H9 (cell line): ENCODE results near the gene CELF6. TPM values are rescaled to one million over a fixed set of nuclear protein-coding genes. Genes with fewer than 3 reads are reported as not detected.

ENCODE experiments used
- DNase-seq: peaks from one replicate; pipeline ENCODE4 v3.0.0-alpha.2; 2017
- H2AFZ ChIP-seq: one replicate; pipeline ENCODE4 v1.6.1; 2013; ENCODE audit warnings: mild to moderate bottlenecking, low read length, control low read depth, moderate library complexity
- H2AK5ac ChIP-seq: 2 replicates; pipeline ENCODE4 v1.6.1; 2013; ENCODE audit warnings: low read length, control low read depth, mixed read lengths; ENCODE audit not compliant: insufficient read length
- H2BK120ac ChIP-seq: one replicate; pipeline ENCODE4 v1.6.1; 2013; ENCODE audit warnings: low read depth, mild to moderate bottlenecking, low read length, control low read depth, inconsistent platforms; ENCODE audit not compliant: poor library complexity, severe bottlenecking
- H2BK12ac ChIP-seq: 2 replicates; pipeline ENCODE4 v1.6.1; 2013; ENCODE audit warnings: low read length, control low read depth, mixed read lengths, low read depth; ENCODE audit not compliant: insufficient read length
- H2BK15ac ChIP-seq: 2 replicates; pipeline ENCODE4 v1.6.1; 2013; ENCODE audit warnings: low read depth, low read length, control low read depth
- H2BK20ac ChIP-seq: one replicate; pipeline ENCODE4 v1.6.1; 2013; ENCODE audit warnings: low read depth, mild to moderate bottlenecking, low read length, control low read depth, inconsistent platforms; ENCODE audit not compliant: poor library complexity, severe bottlenecking
- H2BK5ac ChIP-seq: 2 replicates; pipeline ENCODE4 v1.6.1; 2013; ENCODE audit warnings: low read length, control low read depth, mixed read lengths; ENCODE audit not compliant: insufficient read length
- H3K14ac ChIP-seq: 2 replicates; pipeline ENCODE4 v1.6.1; 2013; ENCODE audit warnings: low read length, control low read depth; ENCODE audit not compliant: insufficient read depth
- H3K18ac ChIP-seq: 2 replicates; pipeline ENCODE4 v1.6.1; 2013; ENCODE audit warnings: low read depth, mild to moderate bottlenecking, mixed read lengths, low read length, control low read depth; ENCODE audit not compliant: insufficient read length
- H3K23ac ChIP-seq: 2 replicates; pipeline ENCODE4 v1.6.1; 2013; ENCODE audit warnings: low read length, control low read depth, mixed read lengths, low read depth; ENCODE audit not compliant: insufficient read length
- H3K23me2 ChIP-seq: 2 replicates; pipeline ENCODE4 v1.6.1; 2013; ENCODE audit warnings: low read depth, mild to moderate bottlenecking, mixed read lengths, low read length, control low read depth; ENCODE audit not compliant: insufficient read length, poor library complexity, severe bottlenecking
- H3K27ac ChIP-seq: 2 replicates; pipeline ENCODE4 v1.5.1; 2013; ENCODE audit warnings: low read length, control low read depth, mixed read lengths, low read depth; ENCODE audit not compliant: insufficient read length
- H3K27me3 ChIP-seq: 2 replicates; pipeline ENCODE4 v1.6.1; 2013; ENCODE audit warnings: low read length, control low read depth, inconsistent platforms; ENCODE audit not compliant: insufficient read depth
- H3K4ac ChIP-seq: 2 replicates; pipeline ENCODE4 v1.6.1; 2013; ENCODE audit warnings: low read depth, mild to moderate bottlenecking, control low read depth, inconsistent platforms, low read length, moderate library complexity
- H3K4me1 ChIP-seq: 2 replicates; pipeline ENCODE4 v1.6.1; 2013; ENCODE audit warnings: low read length, control low read depth, inconsistent platforms; ENCODE audit not compliant: insufficient read depth
- H3K4me2 ChIP-seq: 2 replicates; pipeline ENCODE4 v1.6.1; 2013; ENCODE audit warnings: low read length, control low read depth, mixed read lengths; ENCODE audit not compliant: insufficient read length, insufficient read depth
- H3K56ac ChIP-seq: 2 replicates; pipeline ENCODE4 v1.6.1; 2013; ENCODE audit warnings: low read depth, mild to moderate bottlenecking, mixed read lengths, low read length, control low read depth; ENCODE audit not compliant: insufficient read length
- H3K79me1 ChIP-seq: 2 replicates; pipeline ENCODE4 v1.6.1; 2013; ENCODE audit warnings: low read depth, mild to moderate bottlenecking, moderate library complexity, low read length, control low read depth, inconsistent platforms; ENCODE audit not compliant: insufficient read depth, poor library complexity, severe bottlenecking
- H3K79me2 ChIP-seq: 2 replicates; pipeline ENCODE4 v1.6.1; 2013; ENCODE audit warnings: low read length, control low read depth, inconsistent platforms; ENCODE audit not compliant: insufficient read depth
- H3K9ac ChIP-seq: 2 replicates; pipeline ENCODE4 v1.6.1; 2013; ENCODE audit warnings: low read length, control low read depth, mixed read lengths; ENCODE audit not compliant: insufficient read length; ENCODE audit errors: extremely low read depth
- H3K9me3 ChIP-seq: one replicate; pipeline ENCODE4 v1.6.1; 2013; ENCODE audit warnings: low read depth, low read length, inconsistent platforms; ENCODE audit not compliant: control insufficient read depth
- H3T11ph ChIP-seq: one replicate; pipeline ENCODE4 v1.6.1; 2013; ENCODE audit warnings: mild to moderate bottlenecking, low read length, control low read depth, inconsistent platforms
- H4K20me1 ChIP-seq: one replicate; pipeline ENCODE4 v1.6.1; 2013; ENCODE audit not compliant: control insufficient read depth, insufficient read length, insufficient read depth
- H4K5ac ChIP-seq: 2 replicates; pipeline ENCODE4 v1.6.1; 2013; ENCODE audit warnings: low read depth, mild to moderate bottlenecking, mixed read lengths, low read length, control low read depth; ENCODE audit not compliant: insufficient read length
- H4K8ac ChIP-seq: replicated peaks from 2 replicates; pipeline ENCODE4 v1.6.1; 2013; ENCODE audit warnings: low read length, control low read depth, mixed read lengths, low read depth; ENCODE audit not compliant: insufficient read length
- H4K91ac ChIP-seq: 2 replicates; pipeline ENCODE4 v1.6.1; 2013; ENCODE audit warnings: low read depth, mild to moderate bottlenecking, moderate library complexity, mixed read lengths, low read length, control low read depth; ENCODE audit not compliant: insufficient read length
- H3K27ac Mint-ChIP-seq, 3 experiments: 2 replicates in 2 of 3; 3 replicates in 1 of 3; pipeline ENCODE4 v1.8.0; 2020 to 2021; ENCODE audit warnings: mixed read lengths in 3 of 3, mild to moderate bottlenecking in 1 of 3, moderate library complexity in 1 of 3
- H3K27me3 Mint-ChIP-seq: 2 replicates; pipeline ENCODE4 v1.8.0; 2021; ENCODE audit warnings: low read depth, mild to moderate bottlenecking, moderate library complexity, mixed read lengths
- H3K36me3 Mint-ChIP-seq, 3 experiments: 2 replicates in 2 of 3; 3 replicates in 1 of 3; pipeline ENCODE4 v1.8.0; 2020 to 2021; ENCODE audit warnings: low read depth in 3 of 3, mixed read lengths in 3 of 3; ENCODE audit not compliant: insufficient read depth in 1 of 3
- H3K4me1 Mint-ChIP-seq, 2 experiments: 2 replicates each; pipeline ENCODE4 v1.8.0; 2020; ENCODE audit warnings: mixed read lengths in 2 of 2
- H3K4me3 Mint-ChIP-seq, 2 experiments: 2 replicates in 1 of 2; 3 replicates in 1 of 2; pipeline ENCODE4 v1.8.0; 2020 to 2021; ENCODE audit warnings: mild to moderate bottlenecking in 2 of 2, mixed read lengths in 2 of 2, moderate library complexity in 1 of 2
- H3K9me3 Mint-ChIP-seq, 2 experiments: 2 replicates in 1 of 2; 3 replicates in 1 of 2; pipeline ENCODE4 v1.8.0; 2020; ENCODE audit warnings: mild to moderate bottlenecking in 2 of 2, mixed read lengths in 2 of 2, moderate library complexity in 1 of 2
- WGBS: extraction: QIAGEN DNeasy Blood & Tissue Kit; methylation state at CpG from one replicate; pipeline ENCODE4 v1.1.7; 2013; ENCODE audit warnings: missing lambda C conversion rate, low lambda C conversion rate, mixed read lengths; ENCODE audit not compliant: insufficient read length; ENCODE audit errors: extremely low coverage; 5-methylcytosine and 5-hydroxymethylcytosine counted together
- total RNA-seq: library from RNA; stranded (reverse); gene quantifications from 2 replicates; pipeline ENCODE4 v1.2.1, GENCODE V29; 2021
- TF ChIP-seq, protein P1 (sequence below): fragments of 200-600 bp; sonication (generic); conservative IDR thresholded peaks from 3 replicates; pipeline ENCODE4 v1.8.0; 2021; ENCODE audit warnings: antibody characterized with exemption, mild to moderate bottlenecking

Gene CELF6
- total RNA-seq, 1 experiment from 2014 or later: 0.13 TPM

DNA sequence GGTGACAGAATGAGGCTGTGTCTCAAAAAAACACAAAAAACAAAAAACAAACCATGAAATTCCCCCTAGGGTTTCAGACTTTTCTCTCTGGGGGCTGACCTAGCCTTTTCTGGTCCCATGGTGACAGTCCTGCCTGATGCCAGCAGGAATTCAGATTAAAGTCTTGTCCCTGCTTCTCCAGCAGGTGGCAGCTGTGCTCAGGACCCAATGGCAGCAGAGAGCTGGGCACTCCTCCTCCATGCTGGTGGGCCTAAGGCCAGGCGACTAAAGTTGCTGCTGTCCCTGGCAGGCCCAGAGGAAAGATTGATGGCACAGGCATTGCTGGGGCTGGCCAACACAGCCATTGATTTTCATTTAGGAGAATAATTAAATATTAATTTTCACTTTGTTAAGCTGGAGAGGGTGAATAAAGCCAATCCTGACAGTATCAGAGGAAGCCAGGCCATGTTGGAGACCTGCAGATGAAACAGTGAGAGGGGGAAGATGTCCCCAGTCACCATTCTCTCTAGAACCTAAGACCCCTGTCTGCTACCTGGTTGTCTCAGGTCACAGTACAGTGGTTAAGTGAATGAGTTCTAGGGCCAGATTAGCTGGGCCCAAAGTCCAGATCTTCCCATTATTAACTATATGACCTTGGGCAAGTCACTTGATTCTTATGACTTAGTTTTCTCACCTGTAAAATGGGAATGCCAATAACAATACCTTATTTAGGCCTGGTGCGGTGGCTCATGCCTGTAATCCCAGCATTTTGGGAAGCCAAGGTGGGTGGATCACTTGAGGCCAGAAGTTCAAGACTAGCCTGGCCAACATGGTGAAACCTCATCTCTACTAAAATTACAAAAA lies 7.1 kb downstream of the CELF6 start:
- Histone ChIP-seq H4K91ac (no peak overlapping the region), H3K4ac (no peak overlapping the region), H3K4me2 (no peak overlapping the region), H3K79me1 (no peaks in the 10 kb centered on the region), H3K23ac (no peak overlapping the region), H4K5ac (no peak overlapping the region), H2AFZ (no peak overlapping the region), H4K8ac (no peak overlapping the region), H2BK20ac (no peak overlapping the region), H2BK120ac (no peak overlapping the region), H3K9me3 (no peaks in the 10 kb centered on the region), H2BK5ac (no peak overlapping the region), H3K23me2 (no peaks in the 10 kb centered on the region), H2BK15ac (no peak overlapping the region), H3K27ac (no peak overlapping the region), H4K20me1 (no peaks in the 10 kb centered on the region), H3K9ac (no peak overlapping the region), H3K56ac (no peak overlapping the region), H3K4me1 (no peaks in the 10 kb centered on the region), H3K79me2 (no peaks in the 10 kb centered on the region), H3K14ac (no peak overlapping the region), H3K18ac (no peak overlapping the region), H2AK5ac (no peak overlapping the region), H3K27me3 (no peaks in the 10 kb centered on the region; the same call in 1 of the 2 replicates), H3T11ph (no peak overlapping the region), H2BK12ac (no peak overlapping the region)
- Mint-ChIP-seq H3K27ac (no peak overlapping the region), H3K27me3 (peaks cover 61% of the 10 kb centered on the region), H3K4me3 (no peak overlapping the region), H3K9me3 (no peaks in the 10 kb centered on the region), H3K4me1 (no peaks in the 10 kb centered on the region), H3K36me3 (no peaks in the 10 kb centered on the region)
- no CpG with 5 or more reads among the region's 2 CpGs for WGBS
- TF ChIP-seq, protein P1, sequence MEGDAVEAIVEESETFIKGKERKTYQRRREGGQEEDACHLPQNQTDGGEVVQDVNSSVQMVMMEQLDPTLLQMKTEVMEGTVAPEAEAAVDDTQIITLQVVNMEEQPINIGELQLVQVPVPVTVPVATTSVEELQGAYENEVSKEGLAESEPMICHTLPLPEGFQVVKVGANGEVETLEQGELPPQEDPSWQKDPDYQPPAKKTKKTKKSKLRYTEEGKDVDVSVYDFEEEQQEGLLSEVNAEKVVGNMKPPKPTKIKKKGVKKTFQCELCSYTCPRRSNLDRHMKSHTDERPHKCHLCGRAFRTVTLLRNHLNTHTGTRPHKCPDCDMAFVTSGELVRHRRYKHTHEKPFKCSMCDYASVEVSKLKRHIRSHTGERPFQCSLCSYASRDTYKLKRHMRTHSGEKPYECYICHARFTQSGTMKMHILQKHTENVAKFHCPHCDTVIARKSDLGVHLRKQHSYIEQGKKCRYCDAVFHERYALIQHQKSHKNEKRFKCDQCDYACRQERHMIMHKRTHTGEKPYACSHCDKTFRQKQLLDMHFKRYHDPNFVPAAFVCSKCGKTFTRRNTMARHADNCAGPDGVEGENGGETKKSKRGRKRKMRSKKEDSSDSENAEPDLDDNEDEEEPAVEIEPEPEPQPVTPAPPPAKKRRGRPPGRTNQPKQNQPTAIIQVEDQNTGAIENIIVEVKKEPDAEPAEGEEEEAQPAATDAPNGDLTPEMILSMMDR: peak; percentile 85
- DNase-seq: peak; percentile 86
